NCI-H69 (cell line): ENCODE measurements around the gene PSD2.

Source experiments
- DNase-seq: peaks from one replicate; lab custom pipeline; 2025; lab: John Stamatoyannopoulos, UW

The PSD2 gene

DNA sequence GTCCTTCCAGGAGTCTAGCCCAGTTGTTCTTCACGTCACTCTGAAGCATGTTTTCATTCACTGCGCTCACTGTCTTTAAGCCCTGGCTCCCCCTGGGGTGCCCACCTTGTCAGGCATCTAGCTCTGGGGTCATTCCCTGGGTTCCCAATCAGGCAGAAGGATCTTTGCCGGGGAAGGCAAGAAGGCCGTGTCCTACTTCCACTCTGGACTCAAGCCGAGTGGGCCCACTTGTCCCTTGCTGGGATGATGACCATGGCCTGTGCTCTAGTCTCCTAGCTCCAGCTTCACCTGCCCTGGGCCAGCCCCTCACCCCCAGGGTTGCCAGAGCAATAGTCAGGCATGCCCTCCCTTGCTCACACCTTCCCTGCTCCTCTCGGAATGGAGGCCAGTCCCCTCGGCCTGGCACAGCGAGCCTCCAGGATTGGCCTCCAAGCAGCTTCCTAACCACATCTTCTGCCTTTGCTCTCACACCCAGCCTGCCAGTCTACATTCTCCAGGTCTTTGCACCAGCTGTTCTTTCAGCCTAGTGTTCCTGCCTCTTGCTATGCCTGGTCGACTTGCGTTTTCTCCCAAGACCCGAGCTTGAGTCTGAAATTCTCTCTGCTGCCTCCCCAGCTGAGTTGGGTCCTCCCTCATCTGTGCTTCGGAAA is 32.2 kb upstream of the PSD2 start:
- peak; percentile 52 for DNase-seq

- DNase-seq, result peak; percentile 92
Measured at GRCh38 chr5:139763930-139764791, 31.4 kb upstream of the PSD2 start.

DNA sequence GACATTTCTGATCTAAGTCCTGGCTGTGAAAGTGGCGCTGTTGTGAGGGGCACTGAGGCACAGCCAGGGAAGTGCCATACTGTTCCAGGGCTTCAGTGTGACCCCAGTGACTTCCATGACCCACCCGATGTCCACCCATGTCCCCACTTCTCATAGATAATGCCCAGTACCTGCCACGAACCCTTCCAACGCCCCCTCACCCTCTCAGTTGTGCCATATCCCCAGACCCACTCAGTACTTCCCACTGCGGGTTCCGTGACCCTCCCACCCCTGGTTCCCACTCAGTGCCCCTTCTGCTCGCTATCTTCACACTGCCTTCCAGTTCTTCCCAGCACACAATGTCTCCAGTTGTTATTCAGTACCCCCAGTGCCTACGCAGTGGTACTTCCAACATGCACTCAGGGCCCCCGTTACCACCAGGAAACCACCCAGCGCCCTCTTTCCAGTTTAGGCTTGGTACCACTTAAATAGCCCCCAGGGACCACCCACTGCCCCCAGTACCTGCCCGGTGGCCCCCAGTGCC is 30.7 kb upstream of the PSD2 start:
- DNase-seq, result peak; percentile 41

DNA sequence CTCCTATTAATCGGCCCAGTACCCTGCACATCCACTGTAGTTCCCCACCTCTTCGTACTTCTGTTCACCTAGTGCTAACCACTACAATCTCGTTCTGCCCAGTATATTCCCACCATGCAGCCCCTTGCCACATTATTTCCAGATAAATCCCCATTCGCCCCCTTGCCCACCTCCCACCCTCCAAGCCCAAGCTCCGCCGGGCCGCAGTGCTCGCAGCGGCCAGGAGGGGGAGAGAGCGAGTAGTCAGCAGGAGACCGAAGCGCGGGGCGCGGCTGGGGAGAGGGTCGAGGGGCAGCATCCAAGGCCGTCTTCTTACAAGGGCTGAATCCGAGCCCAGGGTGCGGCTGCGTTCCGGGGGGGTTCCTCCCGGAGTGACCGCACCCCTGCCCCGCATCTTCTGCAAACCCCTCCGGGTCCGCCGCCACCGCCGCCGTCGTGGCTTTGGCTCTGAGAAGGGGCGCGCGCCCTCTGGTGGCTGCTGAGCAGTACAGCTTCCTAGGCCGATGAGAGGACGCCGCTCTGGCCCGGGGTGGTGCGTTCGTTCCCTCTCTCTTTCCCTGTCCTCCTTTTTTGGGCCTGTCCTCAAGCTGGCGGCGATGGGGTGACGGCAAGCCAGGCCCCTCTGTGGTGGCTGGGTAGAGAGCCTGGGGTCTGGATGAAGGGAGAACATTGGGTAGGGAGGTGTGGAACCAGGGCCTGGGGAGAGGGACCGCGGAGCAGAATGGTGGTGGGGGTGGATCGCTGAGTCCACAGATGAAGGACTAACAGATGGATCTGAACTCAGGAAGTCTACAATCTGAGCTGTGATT is 30.0 kb upstream of the PSD2 start:
- DNase-seq, result peak; percentile 89

DNA sequence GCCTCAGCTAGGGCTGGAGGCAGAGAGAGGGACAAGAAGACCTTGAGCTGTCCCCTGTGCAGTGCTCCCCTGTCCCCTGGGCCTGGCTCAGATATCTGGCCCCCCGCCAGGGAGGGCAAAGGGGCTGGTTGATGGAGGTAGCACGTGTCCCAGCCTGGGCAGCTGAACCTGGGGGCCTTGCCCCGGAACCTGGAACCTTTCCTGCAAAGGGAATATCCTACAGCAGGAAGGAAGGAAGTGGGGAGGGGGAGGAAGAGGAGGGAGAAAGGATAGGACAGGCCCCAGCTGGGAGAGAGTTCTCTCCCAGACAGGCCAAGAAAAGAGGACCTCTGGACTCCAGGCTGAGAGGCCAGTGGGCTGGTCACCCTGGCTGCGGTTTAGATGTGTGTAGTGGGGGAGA is 27.6 kb upstream of the PSD2 start:
- DNase-seq, result no peak

- no peak for DNase-seq
Measured at GRCh38 chr5:139768807-139769465, 26.7 kb upstream of the PSD2 start.

DNA sequence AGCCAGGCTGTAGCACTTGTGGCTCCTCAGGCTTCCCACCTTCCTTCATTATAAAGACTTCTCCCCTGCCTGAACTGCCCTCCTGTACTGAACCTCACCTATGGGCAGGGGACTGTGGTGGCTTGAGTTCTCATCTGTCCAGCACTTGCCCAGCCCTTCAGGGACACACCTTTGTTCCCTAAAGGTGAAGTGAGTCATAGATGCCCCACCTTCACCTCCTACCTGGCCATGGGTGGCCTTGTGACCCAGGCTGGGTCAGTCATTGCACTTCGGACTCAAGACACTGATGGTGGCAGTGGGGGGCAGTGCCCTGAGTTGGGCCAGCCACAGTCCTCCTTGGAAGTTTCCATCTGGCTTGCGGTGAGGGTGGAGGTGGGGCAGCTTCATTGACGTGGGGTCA is 26.1 kb upstream of the PSD2 start:
- DNase-seq, result no peak

DNA sequence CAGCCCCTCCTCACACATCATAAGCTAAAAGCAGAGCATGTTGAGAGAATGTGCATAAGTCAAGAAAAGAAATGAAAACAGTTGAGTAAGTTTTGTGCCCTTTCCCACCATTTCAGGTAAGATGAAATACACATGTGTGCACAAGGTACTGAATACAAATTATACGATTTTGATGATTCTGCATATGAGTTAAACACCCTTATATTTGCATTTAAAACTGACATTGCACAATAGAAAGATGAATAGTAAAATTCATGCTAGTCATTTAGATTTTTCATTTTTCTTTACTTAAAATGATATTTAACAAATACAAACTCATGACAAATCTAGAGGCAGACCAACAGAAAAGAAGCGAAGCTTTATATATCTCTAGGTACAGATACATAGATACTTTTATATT is 24.9 kb upstream of the PSD2 start:
- DNase-seq, result no peak

- DNase-seq, result no peak
Measured at GRCh38 chr5:139772089-139772791, 23.4 kb upstream of the PSD2 start.

GRCh38 chr5:139772927-139773690 is 22.5 kb upstream of the PSD2 start:
- no peak for DNase-seq

- peak; percentile 78 for DNase-seq
Measured at GRCh38 chr5:139774980-139775661, 20.5 kb upstream of the PSD2 start.

DNA sequence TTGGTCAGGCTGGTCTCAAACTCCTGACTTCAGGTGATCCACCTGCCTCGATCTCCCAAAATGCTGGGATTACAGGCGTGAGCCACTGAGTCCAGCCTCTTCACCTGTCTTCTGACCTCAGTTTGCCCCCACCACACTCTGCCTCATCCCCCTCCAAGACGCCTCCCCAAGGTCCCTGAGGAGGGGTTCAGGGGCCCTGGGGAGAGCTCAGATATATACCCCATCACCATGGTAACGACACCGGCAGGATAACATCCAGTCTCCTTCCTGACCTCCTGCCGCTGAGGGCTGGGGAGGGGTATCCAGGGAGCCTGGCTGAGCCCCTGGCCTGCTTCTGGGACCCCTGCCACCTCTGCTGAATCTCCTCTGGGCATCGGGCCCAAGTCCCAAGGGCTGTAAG is 19.7 kb upstream of the PSD2 start:
- no peak for DNase-seq

DNA sequence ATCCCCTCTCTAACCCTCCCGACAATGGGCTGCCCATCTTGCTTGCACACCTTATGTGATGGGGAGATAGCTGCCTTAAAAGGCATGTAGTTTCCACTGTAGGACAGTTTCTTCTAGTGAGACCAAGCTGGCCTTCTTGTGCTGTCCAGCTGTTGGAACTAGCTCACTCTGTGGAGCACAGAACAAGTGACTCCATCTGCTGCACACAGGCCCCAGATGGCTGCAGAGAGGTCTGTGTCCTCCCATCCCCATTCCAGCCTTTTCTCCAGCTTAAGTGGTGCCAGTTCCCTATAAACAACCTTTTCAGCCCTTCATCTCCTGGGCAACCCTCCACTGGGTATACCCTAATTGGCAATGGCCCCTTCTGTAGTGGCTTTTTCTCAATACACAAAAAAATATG is 18.7 kb upstream of the PSD2 start:
- peak; percentile 52 for DNase-seq

- DNase-seq, result no peak
Measured at GRCh38 chr5:139783436-139783965, 12.1 kb upstream of the PSD2 start.

DNA sequence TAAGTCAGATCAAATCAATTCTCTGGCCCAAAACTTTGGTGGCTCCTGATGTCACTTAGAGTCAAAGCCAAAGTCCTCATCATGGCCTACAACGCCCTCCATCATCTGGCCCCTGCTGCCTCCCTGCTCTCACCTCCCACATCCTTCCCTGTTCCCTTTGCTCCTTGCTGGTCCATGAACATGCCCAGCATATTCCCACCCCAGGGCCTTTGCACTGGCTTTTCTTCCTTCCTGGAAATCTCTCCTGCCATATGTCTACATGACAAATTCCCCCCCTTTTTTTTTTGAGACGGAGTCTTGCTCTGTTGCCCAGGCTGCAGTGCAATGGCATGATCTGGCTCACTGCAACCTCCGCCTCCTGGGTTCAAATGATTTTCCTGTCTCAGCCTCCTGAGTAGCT is 11.1 kb upstream of the PSD2 start:
- no peak for DNase-seq

DNA sequence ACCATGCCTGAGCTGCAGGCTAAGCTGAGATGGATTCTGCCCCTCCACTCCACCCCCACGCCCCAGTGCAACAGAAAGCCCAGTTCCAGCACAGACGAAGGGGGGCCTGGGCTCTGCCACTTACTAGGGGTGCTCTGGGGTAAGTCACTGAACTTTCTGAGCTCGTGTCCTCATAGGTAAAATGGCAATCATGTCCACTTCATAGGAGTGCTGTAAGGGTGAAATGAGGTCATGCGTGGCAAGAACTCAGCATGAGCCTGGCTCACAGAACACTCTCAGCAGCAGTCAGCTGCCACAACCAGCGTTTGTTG is 8.4 kb upstream of the PSD2 start:
- no peak for DNase-seq

- peak; percentile 79 for DNase-seq
Measured at GRCh38 chr5:139787568-139788293, 7.9 kb upstream of the PSD2 start.

GRCh38 chr5:139788294-139788910 is 7.2 kb upstream of the PSD2 start:
- DNase-seq, result no peak
